WERI-Rb-1 (cell line): ENCODE measurements around the gene RHBDD2.
"Not testable (repeated sequence)": the region's sequence is repeated elsewhere in the genome, so short reads cannot be mapped to it uniquely, and the experiment has no call there.

Experiments
- DNase-seq: peaks from one replicate; pipeline ENCODE4 v3.0.0-alpha.2; 2020
- H3K27ac ChIP-seq: fragments of 250-450 bp; sonication (Bioruptor Pico); 2 replicates; pipeline ENCODE4 v1.5.1; 2020; ENCODE audit warnings: mild to moderate bottlenecking, moderate library complexity
- H3K27me3 ChIP-seq: fragments of 250-450 bp; sonication (Bioruptor Pico); 2 replicates; pipeline ENCODE4 v1.5.1; 2021; ENCODE audit warnings: mild to moderate bottlenecking, low read depth, moderate library complexity; ENCODE audit not compliant: insufficient read depth, severe bottlenecking
- H3K36me3 ChIP-seq: fragments of 250-450 bp; sonication (Bioruptor Pico); 2 replicates; pipeline ENCODE4 v1.5.1; 2020; ENCODE audit warnings: mild to moderate bottlenecking, moderate library complexity
- H3K4me3 ChIP-seq: 2 replicates; pipeline ENCODE4 v1.5.1; 2011; ENCODE audit warnings: low read depth, mild to moderate bottlenecking, control low read depth, low read length
- H3K9me3 ChIP-seq: fragments of 250-450 bp; sonication (Bioruptor Pico); 2 replicates; pipeline ENCODE4 v1.5.1; 2021; ENCODE audit warnings: mild to moderate bottlenecking, moderate library complexity; ENCODE audit not compliant: severe bottlenecking
- TF ChIP-seq, protein P1 (sequence below): IDR thresholded peaks from 2 replicates; pipeline ENCODE4 v1.5.1; 2011; ENCODE audit warnings: low read depth, mild to moderate bottlenecking, control low read depth, inconsistent platforms, low read length

RHBDD2 gene

DNA sequence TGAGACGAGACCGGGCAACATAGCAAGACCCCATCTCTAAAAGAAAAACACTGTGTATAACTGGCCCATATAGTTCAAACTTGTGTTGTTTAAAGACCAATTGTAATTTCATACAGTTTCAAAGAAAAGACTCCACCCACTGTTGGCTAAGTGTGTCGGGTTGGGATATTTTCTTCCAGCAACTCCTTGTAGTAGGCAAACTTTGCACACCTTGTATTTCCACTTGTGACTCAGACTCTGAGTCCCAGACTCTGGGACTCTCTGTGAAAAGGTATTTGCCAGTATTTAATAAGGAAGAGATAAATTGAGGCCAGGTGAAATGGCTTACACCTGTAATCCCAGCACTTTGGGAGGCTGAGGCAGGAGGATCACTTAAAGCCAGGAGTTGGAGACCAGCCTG is 29.3 kb upstream of the RHBDD2 start:
- TF ChIP-seq, protein P1, sequence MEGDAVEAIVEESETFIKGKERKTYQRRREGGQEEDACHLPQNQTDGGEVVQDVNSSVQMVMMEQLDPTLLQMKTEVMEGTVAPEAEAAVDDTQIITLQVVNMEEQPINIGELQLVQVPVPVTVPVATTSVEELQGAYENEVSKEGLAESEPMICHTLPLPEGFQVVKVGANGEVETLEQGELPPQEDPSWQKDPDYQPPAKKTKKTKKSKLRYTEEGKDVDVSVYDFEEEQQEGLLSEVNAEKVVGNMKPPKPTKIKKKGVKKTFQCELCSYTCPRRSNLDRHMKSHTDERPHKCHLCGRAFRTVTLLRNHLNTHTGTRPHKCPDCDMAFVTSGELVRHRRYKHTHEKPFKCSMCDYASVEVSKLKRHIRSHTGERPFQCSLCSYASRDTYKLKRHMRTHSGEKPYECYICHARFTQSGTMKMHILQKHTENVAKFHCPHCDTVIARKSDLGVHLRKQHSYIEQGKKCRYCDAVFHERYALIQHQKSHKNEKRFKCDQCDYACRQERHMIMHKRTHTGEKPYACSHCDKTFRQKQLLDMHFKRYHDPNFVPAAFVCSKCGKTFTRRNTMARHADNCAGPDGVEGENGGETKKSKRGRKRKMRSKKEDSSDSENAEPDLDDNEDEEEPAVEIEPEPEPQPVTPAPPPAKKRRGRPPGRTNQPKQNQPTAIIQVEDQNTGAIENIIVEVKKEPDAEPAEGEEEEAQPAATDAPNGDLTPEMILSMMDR, result no peak
- Histone ChIP-seq H3K9me3 (no peaks in the 10 kb centered on the region), H3K27ac (no peak overlapping the region), H3K4me3 (no peak overlapping the region), H3K27me3 (no peaks in the 10 kb centered on the region), H3K36me3 (no peaks in the 10 kb centered on the region)
- DNase-seq, result no peak

DNA sequence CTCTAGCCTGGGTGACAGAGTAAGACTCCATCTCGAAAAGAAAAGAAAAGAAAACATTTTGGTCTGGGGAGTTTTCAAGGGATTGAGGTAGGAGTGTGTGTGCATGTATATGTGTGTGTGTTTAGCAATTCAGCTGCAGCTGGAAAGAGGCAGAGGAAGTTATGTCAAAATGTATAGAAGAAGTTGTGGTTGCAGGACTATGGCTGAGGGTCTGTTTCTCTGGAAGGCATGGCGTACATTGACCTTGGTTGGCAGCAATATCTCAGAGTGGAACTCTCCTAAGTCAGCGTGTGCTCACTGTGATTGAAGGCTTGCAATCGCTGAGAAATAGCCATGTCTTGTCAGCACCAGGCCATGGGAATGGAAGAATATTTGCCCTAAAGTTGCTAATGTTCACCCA is 28.6 kb upstream of the RHBDD2 start:
- Histone ChIP-seq H3K9me3 (no peaks in the 10 kb centered on the region), H3K27me3 (no peaks in the 10 kb centered on the region), H3K36me3 (no peaks in the 10 kb centered on the region), H3K4me3 (no peak overlapping the region), H3K27ac (no peak overlapping the region)
- no peak for DNase-seq
- TF ChIP-seq, protein P1, result no peak

DNA sequence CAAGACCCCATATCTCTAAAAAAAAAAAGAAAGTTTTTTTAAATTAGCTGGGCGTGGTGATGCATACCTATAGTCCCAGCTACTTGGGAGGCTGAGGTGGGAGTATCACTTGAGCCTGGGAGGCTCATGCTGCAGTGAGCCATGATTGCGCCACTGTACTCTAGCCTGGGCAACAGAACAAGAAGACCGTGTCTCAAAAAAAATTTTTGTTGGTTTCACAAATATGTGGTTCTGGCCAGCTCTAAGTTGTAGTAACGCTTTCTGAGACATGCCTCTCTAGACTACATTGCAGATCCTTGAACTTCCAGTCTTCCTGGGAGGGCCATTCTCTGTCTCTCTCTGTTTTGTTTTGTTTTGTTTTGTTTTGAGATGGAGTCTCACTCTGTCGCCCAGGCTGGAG is 24.6 kb upstream of the RHBDD2 start:
- Histone ChIP-seq H3K36me3 (no peaks in the 10 kb centered on the region), H3K27ac (no peak overlapping the region), H3K4me3 (no peak overlapping the region), H3K27me3 (no peaks in the 10 kb centered on the region), H3K9me3 (no peaks in the 10 kb centered on the region)
- TF ChIP-seq, protein P1, result no peak
- no peak for DNase-seq

GRCh38 chr7:75854813-75855345 is 24.0 kb upstream of the RHBDD2 start:
- not testable (repeated sequence) for H3K27ac ChIP-seq, DNase-seq, H3K4me3 ChIP-seq

GRCh38 chr7:75856536-75856935 is 22.3 kb upstream of the RHBDD2 start:
- H3K36me3 ChIP-seq, result no peaks in the 10 kb centered on the region
- TF ChIP-seq, protein P1, result no peak
- no peaks in the 10 kb centered on the region for H3K27me3 ChIP-seq
- H3K4me3 ChIP-seq, result no peak overlapping the region
- no peaks in the 10 kb centered on the region for H3K9me3 ChIP-seq
- DNase-seq, result no peak
- no peak overlapping the region for H3K27ac ChIP-seq

More at GRCh38 chr7:75854813-75855345, 24.0 kb upstream of the RHBDD2 start:
- not testable (repeated sequence) for H3K27me3 ChIP-seq, H3K9me3 ChIP-seq, H3K36me3 ChIP-seq

- TF ChIP-seq, protein P1, result no peak
- H3K4me3 ChIP-seq, result no peak overlapping the region
- no peaks in the 10 kb centered on the region for H3K27me3 ChIP-seq
- no peak for DNase-seq
- no peaks in the 10 kb centered on the region for H3K9me3 ChIP-seq
- H3K27ac ChIP-seq, result no peak overlapping the region
- H3K36me3 ChIP-seq, result no peaks in the 10 kb centered on the region
Measured at GRCh38 chr7:75858410-75858809, 20.4 kb upstream of the RHBDD2 start.
